ENCODE measurements around the gene FADS1. TPM values are rescaled to one million over a fixed set of nuclear protein-coding genes. Genes with fewer than 3 reads are reported as not detected.

Gene FADS1
- total RNA-seq, 2 donors from 2014 or later, result 39.0 to 52.9 TPM

DNA sequence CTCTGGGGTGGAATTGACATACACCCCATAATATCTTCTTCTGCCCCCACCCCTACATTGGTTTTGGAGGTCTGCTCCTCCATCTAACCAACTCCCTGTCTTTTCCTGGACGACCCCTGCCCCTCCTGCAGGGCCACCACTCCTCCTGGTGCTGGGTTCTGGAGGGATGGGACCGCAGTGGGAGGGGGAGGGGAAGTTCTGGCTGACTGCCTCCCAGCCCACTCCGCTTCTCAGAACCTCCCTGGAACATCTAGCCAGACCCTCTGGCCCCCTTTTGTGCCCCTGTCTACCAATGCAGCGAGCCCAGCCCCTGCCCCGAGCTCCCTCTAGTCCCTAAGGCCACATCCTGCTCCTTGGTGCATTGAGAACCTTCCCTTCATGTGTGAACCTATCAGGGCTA is 63.1 kb downstream of the FADS1 start:
- Histone ChIP-seq H3K4me3 (no peak overlapping the region), H3K4me1 (ENCODE audit: control insufficient read depth in 1 of 2, low read depth in 2 of 2) (peaks cover 0 to 5% of the 10 kb centered on the region in 2 donors), H3K9me3 (no peaks in the 10 kb centered on the region), H3K36me3 (no peaks in the 10 kb centered on the region), H3K27ac (no peak overlapping the region), H3K27me3 (replicated peaks; ENCODE audit: insufficient read depth) (no peaks in the 10 kb centered on the region)
- ATAC-seq (ENCODE audit: insufficient number of reproducible peaks, low FRiP score, low read depth), result no peak
- no peak for DNase-seq (ENCODE audit: low spot score)
- TF ChIP-seq, protein P1, sequence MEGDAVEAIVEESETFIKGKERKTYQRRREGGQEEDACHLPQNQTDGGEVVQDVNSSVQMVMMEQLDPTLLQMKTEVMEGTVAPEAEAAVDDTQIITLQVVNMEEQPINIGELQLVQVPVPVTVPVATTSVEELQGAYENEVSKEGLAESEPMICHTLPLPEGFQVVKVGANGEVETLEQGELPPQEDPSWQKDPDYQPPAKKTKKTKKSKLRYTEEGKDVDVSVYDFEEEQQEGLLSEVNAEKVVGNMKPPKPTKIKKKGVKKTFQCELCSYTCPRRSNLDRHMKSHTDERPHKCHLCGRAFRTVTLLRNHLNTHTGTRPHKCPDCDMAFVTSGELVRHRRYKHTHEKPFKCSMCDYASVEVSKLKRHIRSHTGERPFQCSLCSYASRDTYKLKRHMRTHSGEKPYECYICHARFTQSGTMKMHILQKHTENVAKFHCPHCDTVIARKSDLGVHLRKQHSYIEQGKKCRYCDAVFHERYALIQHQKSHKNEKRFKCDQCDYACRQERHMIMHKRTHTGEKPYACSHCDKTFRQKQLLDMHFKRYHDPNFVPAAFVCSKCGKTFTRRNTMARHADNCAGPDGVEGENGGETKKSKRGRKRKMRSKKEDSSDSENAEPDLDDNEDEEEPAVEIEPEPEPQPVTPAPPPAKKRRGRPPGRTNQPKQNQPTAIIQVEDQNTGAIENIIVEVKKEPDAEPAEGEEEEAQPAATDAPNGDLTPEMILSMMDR (IDR thresholded peaks at IDR 0.05), result no peak

DNA sequence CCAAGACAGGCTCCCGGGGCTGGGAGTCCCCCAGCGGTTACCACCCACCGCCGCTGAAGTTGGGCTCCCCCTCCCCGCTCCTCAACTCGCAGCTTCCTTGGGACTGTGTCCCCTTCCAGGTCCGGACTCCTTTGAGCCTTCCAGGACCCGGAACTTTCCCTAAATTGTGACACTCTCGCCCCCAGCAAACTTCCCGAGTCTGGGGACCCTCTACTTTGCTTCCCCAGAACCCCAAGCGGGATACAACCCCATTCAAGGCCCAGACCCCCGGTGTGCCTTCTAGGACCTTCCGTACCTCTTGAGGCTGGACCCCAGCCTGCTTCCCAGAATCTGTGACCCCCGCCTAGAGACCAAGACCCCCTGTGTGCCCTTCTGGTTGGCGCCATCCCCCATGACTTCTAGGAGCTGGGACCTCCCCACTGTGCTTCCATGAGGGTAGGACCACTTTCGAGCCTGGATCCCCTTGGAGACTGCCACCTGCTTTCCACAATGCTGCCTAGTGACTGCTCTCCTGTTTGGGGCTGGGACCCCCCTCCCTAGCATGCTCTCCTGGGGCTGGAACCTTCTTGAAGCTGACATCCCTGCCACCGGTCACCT is 63.8 kb downstream of the FADS1 start:
- Histone ChIP-seq H3K27me3 (replicated peaks; ENCODE audit: insufficient read depth) (no peaks in the 10 kb centered on the region), H3K9me3 (no peaks in the 10 kb centered on the region), H3K4me1 (ENCODE audit: control insufficient read depth in 1 of 2, low read depth in 2 of 2) (peaks cover 0 to 7% of the 10 kb centered on the region in 2 donors), H3K4me3 (peak overlapping the region; percentile 67), H3K27ac (no peak overlapping the region), H3K36me3 (no peaks in the 10 kb centered on the region)
- no peak for DNase-seq (ENCODE audit: low spot score)
- TF ChIP-seq, protein P1 (IDR thresholded peaks at IDR 0.05), result no peak
- ATAC-seq (ENCODE audit: insufficient number of reproducible peaks, low FRiP score, low read depth), result no peak

DNA sequence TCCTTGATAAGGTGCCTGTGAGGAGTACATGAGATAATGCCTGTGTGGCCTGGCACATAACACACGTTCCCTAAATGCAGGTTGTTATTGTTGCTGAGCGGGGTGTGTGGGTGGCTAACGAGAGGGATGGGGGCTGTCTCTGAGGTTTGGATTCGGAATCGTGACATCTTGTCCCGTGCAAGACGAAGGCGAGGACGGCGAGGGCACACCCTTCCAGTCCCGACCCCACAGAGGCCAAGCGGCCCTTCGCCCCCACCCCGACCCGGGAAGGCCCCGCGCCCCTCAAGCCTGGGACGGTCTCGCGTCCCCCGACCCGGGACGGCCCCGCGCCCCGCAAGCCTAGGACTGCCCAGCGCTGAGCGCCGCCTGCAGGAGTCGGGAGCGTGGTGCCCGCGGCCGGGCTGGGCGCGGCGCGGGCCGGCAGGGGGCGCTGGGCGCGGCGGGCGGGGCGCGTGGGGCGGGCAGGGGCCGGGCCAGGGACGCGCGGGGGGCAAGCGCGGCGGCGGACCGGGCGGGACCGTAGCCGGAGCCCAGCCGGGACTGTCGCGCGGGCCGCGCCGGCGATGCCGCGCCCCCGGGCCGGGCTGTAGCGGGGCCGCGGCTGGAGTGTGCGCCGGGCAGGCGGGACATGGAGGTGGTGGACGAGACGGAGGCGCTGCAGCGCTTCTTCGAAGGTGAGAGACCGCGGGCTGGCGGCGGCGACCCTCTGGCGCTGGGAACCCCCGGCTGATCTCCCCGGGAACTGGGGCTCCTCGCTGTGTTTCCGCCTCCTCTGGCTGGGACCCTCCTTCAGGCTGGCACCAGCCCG is 64.5 kb downstream of the FADS1 start, which contains the start of gene MYRF:
TSS of gene MYRF (plus strand) at position 520 of the 808 bp plus-strand sequence. CDS start at position 629, 109 bp downstream.
- Histone ChIP-seq H3K27ac (no peak within 1 kb of the TSS), H3K9me3 (no peaks in the 10 kb centered on the region)

DNA sequence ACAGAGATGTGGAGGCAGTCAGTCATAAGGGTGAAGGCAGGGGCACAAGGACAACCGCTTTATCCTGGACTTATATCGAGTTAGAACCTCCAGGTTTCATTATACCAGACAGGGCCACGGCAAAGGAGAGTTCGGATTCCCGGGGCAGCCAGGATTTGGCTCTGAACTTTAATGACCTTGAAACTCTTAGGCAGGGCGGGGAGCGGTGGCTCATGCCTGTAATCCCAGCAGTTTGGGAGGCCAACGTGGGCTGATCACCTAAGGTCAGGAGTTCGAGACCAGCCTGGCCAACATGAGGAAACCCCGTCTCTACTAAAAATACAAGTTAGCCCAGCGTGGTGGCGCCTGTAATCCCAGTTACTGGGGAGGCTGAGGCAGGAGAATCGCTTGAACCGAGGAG is 65.4 kb downstream of the FADS1 start:
- DNase-seq (ENCODE audit: low spot score) (no peak), ATAC-seq (ENCODE audit: insufficient number of reproducible peaks, low FRiP score, low read depth) (no peak)
- Histone ChIP-seq H3K27ac (no peak overlapping the region), H3K4me3 (no peak overlapping the region), H3K9me3 (no peaks in the 10 kb centered on the region), H3K36me3 (no peaks in the 10 kb centered on the region), H3K27me3 (replicated peaks; ENCODE audit: insufficient read depth) (no peaks in the 10 kb centered on the region), H3K4me1 (ENCODE audit: control insufficient read depth in 1 of 2, low read depth in 2 of 2) (peaks cover 0 to 11% of the 10 kb centered on the region in 2 donors)
- TF ChIP-seq, protein P1 (IDR thresholded peaks at IDR 0.05), result no peak

More for the DNA sequence above, 64.5 kb downstream of the FADS1 start, which contains the start of gene MYRF:
- Histone ChIP-seq H3K4me3 (peak within 1 kb of the TSS; percentile 67), H3K4me1 (ENCODE audit: control insufficient read depth in 1 of 2, low read depth in 2 of 2) (peaks cover 0 to 11% of the 10 kb centered on the region in 2 donors), H3K36me3 (no peaks in the 10 kb centered on the region), H3K27me3 (replicated peaks; ENCODE audit: insufficient read depth) (no peaks in the 10 kb centered on the region)
- DNase-seq (ENCODE audit: low spot score) (no peak), ATAC-seq (ENCODE audit: insufficient number of reproducible peaks, low FRiP score, low read depth) (no peak)
- TF ChIP-seq, protein P1 (IDR thresholded peaks at IDR 0.05), result peak; percentile 37

DNA sequence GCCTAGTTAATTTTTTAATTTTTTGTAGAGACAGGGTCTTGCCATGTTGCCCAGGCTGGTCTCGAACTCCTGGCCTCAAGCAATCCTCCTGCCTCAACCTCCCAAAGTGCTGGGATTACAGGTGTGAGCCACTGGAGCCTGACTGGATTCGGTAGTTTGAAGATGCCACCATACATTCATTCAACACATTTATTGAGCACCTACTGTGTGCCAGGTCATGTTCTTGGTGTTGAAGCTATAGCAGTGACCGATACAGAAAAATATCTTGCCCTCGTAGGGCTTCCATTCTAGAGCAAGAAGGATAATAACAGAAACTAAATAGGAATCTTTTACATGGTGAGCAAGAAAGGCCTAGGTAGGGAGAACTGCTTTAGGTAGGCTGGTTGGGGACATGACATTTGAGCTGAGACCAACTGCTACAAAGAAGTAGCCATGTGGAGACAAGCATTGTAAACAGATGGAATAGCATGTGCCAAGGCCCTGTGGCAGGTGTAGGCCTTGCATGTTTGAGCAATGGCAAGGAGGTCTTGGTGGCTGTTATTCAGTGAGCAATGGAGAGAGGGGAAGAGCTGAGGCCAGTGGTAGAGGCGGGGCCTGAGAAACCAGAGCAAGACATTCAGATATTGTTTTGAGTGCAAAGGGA is 66.1 kb downstream of the FADS1 start:
- H3K9me3 ChIP-seq, result no peaks in the 10 kb centered on the region
- DNase-seq (ENCODE audit: low spot score), result no peak
- H3K4me1 ChIP-seq (ENCODE audit: control insufficient read depth in 1 of 2, low read depth in 2 of 2), result peaks cover 0 to 11% of the 10 kb centered on the region in 2 donors
- TF ChIP-seq, protein P1 (IDR thresholded peaks at IDR 0.05), result no peak
- no peak for ATAC-seq (ENCODE audit: insufficient number of reproducible peaks, low FRiP score, low read depth)
- H3K27me3 ChIP-seq (replicated peaks; ENCODE audit: insufficient read depth), result no peaks in the 10 kb centered on the region
- no peak overlapping the region for H3K4me3 ChIP-seq
- no peak overlapping the region for H3K27ac ChIP-seq
- no peaks in the 10 kb centered on the region for H3K36me3 ChIP-seq

Measured in thoracic aorta (tissue), 2 donors.